Posterior vena cava (tissue), 2 donors: ENCODE results near the gene USP17L15. TPM values are rescaled to one million over a fixed set of nuclear protein-coding genes. Genes with fewer than 3 reads are reported as not detected.

Source experiments
- total RNA-seq, 2 donors: library from RNA; stranded (reverse); fragmentation: NEBNext Ultra II Directional; extraction: Animal tissue kit (Norgen Biotek cat#: 25700); gene quantifications; one replicate each; pipeline ENCODE4 v1.2.1, GENCODE V29; 2021
- donor health status: DM: yes; HTN: yes; CAD: no.
- donor health status: DM: yes; HTN: yes; CAD: no.

USP17L15 gene
- total RNA-seq, 2 donors from 2014 or later = 0.14 TPM; not detected in 1

Other genes with a start within 250 kb of the USP17L15 start
- not detected for gene FAM90A26, start 64.0 kb upstream of the USP17L15 start, total RNA-seq
- gene USP17L10, start 23.7 kb upstream of the USP17L15 start, total RNA-seq = not detected
- not detected for gene USP17L11, start 19.0 kb upstream of the USP17L15 start, total RNA-seq
- gene USP17L12, start 14.2 kb upstream of the USP17L15 start, total RNA-seq = not detected
- not detected for gene USP17L13, start 9.5 kb upstream of the USP17L15 start, total RNA-seq
- gene USP17L17, start 9.5 kb downstream of the USP17L15 start, total RNA-seq = not detected
- not detected for gene USP17L18, start 14.2 kb downstream of the USP17L15 start, total RNA-seq
- gene USP17L19, start 19.0 kb downstream of the USP17L15 start, total RNA-seq = not detected
- not detected for gene USP17L20, start 23.7 kb downstream of the USP17L15 start, total RNA-seq
- gene USP17L21, start 28.5 kb downstream of the USP17L15 start, total RNA-seq = not detected
- gene USP17L22, start 33.2 kb downstream of the USP17L15 start, total RNA-seq = not detected
- gene USP17L24, start 90.8 kb downstream of the USP17L15 start, total RNA-seq = not detected
- not detected for gene USP17L25, start 95.5 kb downstream of the USP17L15 start, total RNA-seq
- not detected for gene USP17L26, start 100.3 kb downstream of the USP17L15 start, total RNA-seq
- not detected for gene USP17L5, start 105.0 kb downstream of the USP17L15 start, total RNA-seq
- gene USP17L27, start 109.8 kb downstream of the USP17L15 start, total RNA-seq = not detected
- not detected for gene USP17L28, start 114.5 kb downstream of the USP17L15 start, total RNA-seq
- not detected for gene USP17L29, start 119.3 kb downstream of the USP17L15 start, total RNA-seq
- gene USP17L30, start 128.7 kb downstream of the USP17L15 start, total RNA-seq = not detected
- not detected for gene DEFB131A, start 210.0 kb downstream of the USP17L15 start, total RNA-seq